H9 (cell line): Measurements from ENCODE around the gene ASPRV1. TPM values are rescaled to one million over a fixed set of nuclear protein-coding genes. Genes with fewer than 3 reads are reported as not detected.

Experiments
- DNase-seq: peaks from one replicate; pipeline ENCODE4 v3.0.0-alpha.2; 2017
- H2AFZ ChIP-seq: one replicate; pipeline ENCODE4 v1.6.1; 2013; ENCODE audit warnings: mild to moderate bottlenecking, low read length, control low read depth, moderate library complexity
- H2AK5ac ChIP-seq: 2 replicates; pipeline ENCODE4 v1.6.1; 2013; ENCODE audit warnings: low read length, control low read depth, mixed read lengths; ENCODE audit not compliant: insufficient read length
- H2BK120ac ChIP-seq: one replicate; pipeline ENCODE4 v1.6.1; 2013; ENCODE audit warnings: low read depth, mild to moderate bottlenecking, low read length, control low read depth, inconsistent platforms; ENCODE audit not compliant: poor library complexity, severe bottlenecking
- H2BK12ac ChIP-seq: 2 replicates; pipeline ENCODE4 v1.6.1; 2013; ENCODE audit warnings: low read length, control low read depth, mixed read lengths, low read depth; ENCODE audit not compliant: insufficient read length
- H2BK15ac ChIP-seq: 2 replicates; pipeline ENCODE4 v1.6.1; 2013; ENCODE audit warnings: low read depth, low read length, control low read depth
- H2BK20ac ChIP-seq: one replicate; pipeline ENCODE4 v1.6.1; 2013; ENCODE audit warnings: low read depth, mild to moderate bottlenecking, low read length, control low read depth, inconsistent platforms; ENCODE audit not compliant: poor library complexity, severe bottlenecking
- H2BK5ac ChIP-seq: 2 replicates; pipeline ENCODE4 v1.6.1; 2013; ENCODE audit warnings: low read length, control low read depth, mixed read lengths; ENCODE audit not compliant: insufficient read length
- H3K14ac ChIP-seq: 2 replicates; pipeline ENCODE4 v1.6.1; 2013; ENCODE audit warnings: low read length, control low read depth; ENCODE audit not compliant: insufficient read depth
- H3K18ac ChIP-seq: 2 replicates; pipeline ENCODE4 v1.6.1; 2013; ENCODE audit warnings: low read depth, mild to moderate bottlenecking, mixed read lengths, low read length, control low read depth; ENCODE audit not compliant: insufficient read length
- H3K23ac ChIP-seq: 2 replicates; pipeline ENCODE4 v1.6.1; 2013; ENCODE audit warnings: low read length, control low read depth, mixed read lengths, low read depth; ENCODE audit not compliant: insufficient read length
- H3K23me2 ChIP-seq: 2 replicates; pipeline ENCODE4 v1.6.1; 2013; ENCODE audit warnings: low read depth, mild to moderate bottlenecking, mixed read lengths, low read length, control low read depth; ENCODE audit not compliant: insufficient read length, poor library complexity, severe bottlenecking
- H3K27ac ChIP-seq: 2 replicates; pipeline ENCODE4 v1.5.1; 2013; ENCODE audit warnings: low read length, control low read depth, mixed read lengths, low read depth; ENCODE audit not compliant: insufficient read length
- H3K27me3 ChIP-seq: 2 replicates; pipeline ENCODE4 v1.6.1; 2013; ENCODE audit warnings: low read length, control low read depth, inconsistent platforms; ENCODE audit not compliant: insufficient read depth
- H3K4ac ChIP-seq: 2 replicates; pipeline ENCODE4 v1.6.1; 2013; ENCODE audit warnings: low read depth, mild to moderate bottlenecking, control low read depth, inconsistent platforms, low read length, moderate library complexity
- H3K4me1 ChIP-seq: 2 replicates; pipeline ENCODE4 v1.6.1; 2013; ENCODE audit warnings: low read length, control low read depth, inconsistent platforms; ENCODE audit not compliant: insufficient read depth
- H3K4me2 ChIP-seq: 2 replicates; pipeline ENCODE4 v1.6.1; 2013; ENCODE audit warnings: low read length, control low read depth, mixed read lengths; ENCODE audit not compliant: insufficient read length, insufficient read depth
- H3K56ac ChIP-seq: 2 replicates; pipeline ENCODE4 v1.6.1; 2013; ENCODE audit warnings: low read depth, mild to moderate bottlenecking, mixed read lengths, low read length, control low read depth; ENCODE audit not compliant: insufficient read length
- H3K79me1 ChIP-seq: 2 replicates; pipeline ENCODE4 v1.6.1; 2013; ENCODE audit warnings: low read depth, mild to moderate bottlenecking, moderate library complexity, low read length, control low read depth, inconsistent platforms; ENCODE audit not compliant: insufficient read depth, poor library complexity, severe bottlenecking
- H3K79me2 ChIP-seq: 2 replicates; pipeline ENCODE4 v1.6.1; 2013; ENCODE audit warnings: low read length, control low read depth, inconsistent platforms; ENCODE audit not compliant: insufficient read depth
- H3K9ac ChIP-seq: 2 replicates; pipeline ENCODE4 v1.6.1; 2013; ENCODE audit warnings: low read length, control low read depth, mixed read lengths; ENCODE audit not compliant: insufficient read length; ENCODE audit errors: extremely low read depth
- H3K9me3 ChIP-seq: one replicate; pipeline ENCODE4 v1.6.1; 2013; ENCODE audit warnings: low read depth, low read length, inconsistent platforms; ENCODE audit not compliant: control insufficient read depth
- H3T11ph ChIP-seq: one replicate; pipeline ENCODE4 v1.6.1; 2013; ENCODE audit warnings: mild to moderate bottlenecking, low read length, control low read depth, inconsistent platforms
- H4K20me1 ChIP-seq: one replicate; pipeline ENCODE4 v1.6.1; 2013; ENCODE audit not compliant: control insufficient read depth, insufficient read length, insufficient read depth
- H4K5ac ChIP-seq: 2 replicates; pipeline ENCODE4 v1.6.1; 2013; ENCODE audit warnings: low read depth, mild to moderate bottlenecking, mixed read lengths, low read length, control low read depth; ENCODE audit not compliant: insufficient read length
- H4K8ac ChIP-seq: replicated peaks from 2 replicates; pipeline ENCODE4 v1.6.1; 2013; ENCODE audit warnings: low read length, control low read depth, mixed read lengths, low read depth; ENCODE audit not compliant: insufficient read length
- H4K91ac ChIP-seq: 2 replicates; pipeline ENCODE4 v1.6.1; 2013; ENCODE audit warnings: low read depth, mild to moderate bottlenecking, moderate library complexity, mixed read lengths, low read length, control low read depth; ENCODE audit not compliant: insufficient read length
- H3K27ac Mint-ChIP-seq, 3 experiments: 2 replicates in 2 of 3; 3 replicates in 1 of 3; pipeline ENCODE4 v1.8.0; 2020 to 2021; ENCODE audit warnings: mixed read lengths in 3 of 3, mild to moderate bottlenecking in 1 of 3, moderate library complexity in 1 of 3
- H3K27me3 Mint-ChIP-seq: 2 replicates; pipeline ENCODE4 v1.8.0; 2021; ENCODE audit warnings: low read depth, mild to moderate bottlenecking, moderate library complexity, mixed read lengths
- H3K36me3 Mint-ChIP-seq, 3 experiments: 2 replicates in 2 of 3; 3 replicates in 1 of 3; pipeline ENCODE4 v1.8.0; 2020 to 2021; ENCODE audit warnings: low read depth in 3 of 3, mixed read lengths in 3 of 3; ENCODE audit not compliant: insufficient read depth in 1 of 3
- H3K4me1 Mint-ChIP-seq, 2 experiments: 2 replicates each; pipeline ENCODE4 v1.8.0; 2020; ENCODE audit warnings: mixed read lengths in 2 of 2
- H3K4me3 Mint-ChIP-seq, 2 experiments: 2 replicates in 1 of 2; 3 replicates in 1 of 2; pipeline ENCODE4 v1.8.0; 2020 to 2021; ENCODE audit warnings: mild to moderate bottlenecking in 2 of 2, mixed read lengths in 2 of 2, moderate library complexity in 1 of 2
- H3K9me3 Mint-ChIP-seq, 2 experiments: 2 replicates in 1 of 2; 3 replicates in 1 of 2; pipeline ENCODE4 v1.8.0; 2020; ENCODE audit warnings: mild to moderate bottlenecking in 2 of 2, mixed read lengths in 2 of 2, moderate library complexity in 1 of 2
- WGBS: extraction: QIAGEN DNeasy Blood & Tissue Kit; methylation state at CpG from one replicate; pipeline ENCODE4 v1.1.7; 2013; ENCODE audit warnings: missing lambda C conversion rate, low lambda C conversion rate, mixed read lengths; ENCODE audit not compliant: insufficient read length; ENCODE audit errors: extremely low coverage; 5-methylcytosine and 5-hydroxymethylcytosine counted together
- total RNA-seq: library from RNA; stranded (reverse); gene quantifications from 2 replicates; pipeline ENCODE4 v1.2.1, GENCODE V29; 2021
- TF ChIP-seq, protein P1 (sequence below): fragments of 200-600 bp; sonication (generic); conservative IDR thresholded peaks from 3 replicates; pipeline ENCODE4 v1.8.0; 2021; ENCODE audit warnings: antibody characterized with exemption, mild to moderate bottlenecking

ASPRV1 gene
- total RNA-seq, 1 experiment from 2014 or later: 0.57 TPM

DNA sequence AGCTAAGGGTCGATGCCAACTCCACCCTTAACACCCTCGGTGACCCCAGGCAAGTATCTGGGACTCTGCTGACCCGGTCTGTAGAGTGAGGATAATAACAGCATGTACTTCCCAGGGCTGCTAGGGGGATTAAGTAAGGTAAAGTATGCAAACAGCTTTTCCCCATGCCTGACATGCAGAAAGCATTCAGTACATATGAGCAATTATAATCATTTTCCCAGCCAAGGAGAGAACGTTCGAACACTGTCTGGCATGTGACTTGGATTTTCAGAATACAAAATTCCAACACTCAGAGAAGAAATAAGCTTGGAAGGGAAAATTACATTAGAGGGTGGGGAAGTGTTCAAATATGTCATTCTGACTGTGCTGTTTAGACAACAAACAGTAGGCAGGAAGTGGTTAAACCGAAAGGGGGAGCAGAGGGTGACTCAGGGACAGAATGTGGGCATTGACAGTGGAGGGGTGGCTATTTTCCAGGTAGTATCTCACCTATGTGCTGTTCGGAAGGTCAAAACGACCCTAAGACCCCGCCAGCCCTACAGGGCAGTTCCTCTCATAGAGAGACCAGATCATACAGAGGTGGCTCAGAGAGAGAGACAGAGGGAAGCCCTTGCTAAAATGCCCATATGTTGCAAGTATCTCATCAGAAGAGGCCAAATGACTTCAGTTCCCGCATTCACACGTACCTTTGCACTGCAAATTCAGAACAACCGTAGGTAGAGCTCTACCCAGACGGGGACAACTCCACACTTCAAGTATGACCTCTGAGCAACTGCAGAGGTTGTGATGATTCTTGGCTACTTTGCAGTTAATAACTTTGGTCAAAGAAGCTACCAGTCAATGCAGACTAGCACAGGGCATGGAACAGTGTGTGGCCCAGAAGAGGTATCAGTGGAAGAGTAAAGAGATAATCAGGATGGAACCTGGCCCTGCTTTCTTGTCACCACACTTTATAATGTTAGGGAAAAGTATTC lies 14.8 kb downstream of the ASPRV1 start:
- H2BK20ac ChIP-seq: no peak overlapping the region
- peak overlapping the region in 1 of 3 experiments; percentile 36; a peak in 1 of 7 replicates for H3K27ac Mint-ChIP-seq
- no peak overlapping the region for H4K91ac ChIP-seq
- TF ChIP-seq, protein P1, sequence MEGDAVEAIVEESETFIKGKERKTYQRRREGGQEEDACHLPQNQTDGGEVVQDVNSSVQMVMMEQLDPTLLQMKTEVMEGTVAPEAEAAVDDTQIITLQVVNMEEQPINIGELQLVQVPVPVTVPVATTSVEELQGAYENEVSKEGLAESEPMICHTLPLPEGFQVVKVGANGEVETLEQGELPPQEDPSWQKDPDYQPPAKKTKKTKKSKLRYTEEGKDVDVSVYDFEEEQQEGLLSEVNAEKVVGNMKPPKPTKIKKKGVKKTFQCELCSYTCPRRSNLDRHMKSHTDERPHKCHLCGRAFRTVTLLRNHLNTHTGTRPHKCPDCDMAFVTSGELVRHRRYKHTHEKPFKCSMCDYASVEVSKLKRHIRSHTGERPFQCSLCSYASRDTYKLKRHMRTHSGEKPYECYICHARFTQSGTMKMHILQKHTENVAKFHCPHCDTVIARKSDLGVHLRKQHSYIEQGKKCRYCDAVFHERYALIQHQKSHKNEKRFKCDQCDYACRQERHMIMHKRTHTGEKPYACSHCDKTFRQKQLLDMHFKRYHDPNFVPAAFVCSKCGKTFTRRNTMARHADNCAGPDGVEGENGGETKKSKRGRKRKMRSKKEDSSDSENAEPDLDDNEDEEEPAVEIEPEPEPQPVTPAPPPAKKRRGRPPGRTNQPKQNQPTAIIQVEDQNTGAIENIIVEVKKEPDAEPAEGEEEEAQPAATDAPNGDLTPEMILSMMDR: no peak
- no CpG with 5 or more reads among the region's 13 CpGs for WGBS
- H3K27me3 Mint-ChIP-seq: peaks cover 1% of the 10 kb centered on the region; the same call in 1 of the 2 replicates
- no peaks in the 10 kb centered on the region for H3K4me1 ChIP-seq
- no peak overlapping the region for H2AK5ac ChIP-seq
- no peak for DNase-seq
- H2AFZ ChIP-seq: no peak overlapping the region
- H3K36me3 Mint-ChIP-seq: no peaks in the 10 kb centered on the region
- H3K27me3 ChIP-seq: no peaks in the 10 kb centered on the region
- no peak overlapping the region for H3T11ph ChIP-seq
- H3K9ac ChIP-seq: no peak overlapping the region
- H3K14ac ChIP-seq: no peak overlapping the region
- no peaks in the 10 kb centered on the region for H3K9me3 Mint-ChIP-seq
- no peak overlapping the region for H3K23ac ChIP-seq
- H3K4me3 Mint-ChIP-seq: no peak overlapping the region
- H3K4me1 Mint-ChIP-seq: peaks cover 7 to 8% of the 10 kb centered on the region in 2 experiments
- H3K56ac ChIP-seq: no peak overlapping the region
- no peak overlapping the region for H2BK15ac ChIP-seq
- no peak overlapping the region for H2BK12ac ChIP-seq
- no peak overlapping the region for H3K4me2 ChIP-seq
- no peak overlapping the region for H3K18ac ChIP-seq
- no peak overlapping the region for H3K27ac ChIP-seq
- H3K79me2 ChIP-seq: no peaks in the 10 kb centered on the region
- H2BK120ac ChIP-seq: no peak overlapping the region
- no peaks in the 10 kb centered on the region for H3K79me1 ChIP-seq
- no peaks in the 10 kb centered on the region for H4K20me1 ChIP-seq
- no peak overlapping the region for H4K5ac ChIP-seq
- no peak overlapping the region for H2BK5ac ChIP-seq
- no peak overlapping the region for H4K8ac ChIP-seq
- no peak overlapping the region for H3K4ac ChIP-seq
- no peaks in the 10 kb centered on the region for H3K23me2 ChIP-seq
- no peaks in the 10 kb centered on the region for H3K9me3 ChIP-seq
